Skeletal muscle tissue (tissue), 4 donors: ENCODE data around the gene GNRHR. TPM values are rescaled to one million over a fixed set of nuclear protein-coding genes. Genes with fewer than 3 reads are reported as not detected.
"Not testable (repeated sequence)": the region's sequence is repeated elsewhere in the genome, so short reads cannot be mapped to it uniquely, and the experiment has no call there.

Experiments
- H3K27ac ChIP-seq: one replicate; pipeline ENCODE4 v1.7.0; 2013; ENCODE audit warnings: mild to moderate bottlenecking, low read depth, low read length, inconsistent platforms
- H3K27me3 ChIP-seq, 3 donors: one replicate each; pipeline ENCODE4 v1.7.0; 2013; ENCODE audit warnings: low read length in 3 of 3; ENCODE audit not compliant: control insufficient read depth in 3 of 3, insufficient read depth in 3 of 3
- H3K36me3 ChIP-seq, 3 donors: one replicate each; pipeline ENCODE4 v1.7.0; 2013; ENCODE audit warnings: low read length in 3 of 3; ENCODE audit not compliant: control insufficient read depth in 3 of 3, insufficient read depth in 3 of 3
- H3K4me1 ChIP-seq, 3 donors: one replicate each; pipeline ENCODE4 v1.7.0; 2013; ENCODE audit warnings: low read length in 3 of 3, mild to moderate bottlenecking in 3 of 3; ENCODE audit not compliant: control insufficient read depth in 3 of 3, insufficient read depth in 3 of 3
- H3K4me3 ChIP-seq, 3 donors: one replicate each; pipeline ENCODE4 v1.7.0; 2013; ENCODE audit warnings: low read length in 3 of 3
- H3K9ac ChIP-seq, 3 donors: one replicate each; pipeline ENCODE4 v1.7.0; 2013; ENCODE audit warnings: low read length in 3 of 3, mild to moderate bottlenecking in 3 of 3, moderate library complexity in 2 of 3, low read depth in 1 of 3
- H3K9me3 ChIP-seq, 3 donors: one replicate each; pipeline ENCODE4 v1.7.0; 2013; ENCODE audit warnings: low read length in 3 of 3; ENCODE audit not compliant: control insufficient read depth in 3 of 3
- total RNA-seq: library from RNA; depleted of rRNA; stranded (reverse); fragments of >200 nt; gene quantifications from one replicate; pipeline ENCODE4 v1.2.3, GENCODE V29; 2014
- donor health status: Osteomylitis.

The GNRHR gene
- total RNA-seq, 1 donor from 2014 or later, result not detected

DNA sequence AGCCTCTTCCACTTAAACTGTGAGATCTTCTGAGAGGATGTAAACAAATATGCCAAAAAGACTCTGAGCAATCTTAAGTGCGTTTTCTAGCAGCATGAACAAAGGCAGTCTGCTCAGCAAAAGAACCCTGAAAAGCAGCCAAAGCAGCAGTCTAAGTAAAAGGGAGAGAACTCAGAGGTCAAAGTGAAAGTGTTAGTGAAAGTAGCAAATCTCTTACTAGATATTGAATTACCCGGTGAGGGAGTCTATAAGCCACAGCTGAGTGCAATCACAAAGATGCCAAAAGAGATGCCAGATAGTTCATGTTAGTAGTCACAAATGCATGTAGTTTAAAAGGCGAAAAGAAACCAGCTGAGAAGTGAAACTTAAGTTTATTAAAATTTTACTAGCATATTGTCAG lies 7.9 kb upstream of the GNRHR start:
- Histone ChIP-seq H3K36me3 (no peaks in the 10 kb centered on the region), H3K9ac (no peak overlapping the region), H3K27me3 (no peaks in the 10 kb centered on the region), H3K9me3 (no peaks in the 10 kb centered on the region), H3K4me1 (peaks cover 0 to 3% (median 0%) of the 10 kb centered on the region in 3 donors), H3K27ac (no peak overlapping the region), H3K4me3 (no peak overlapping the region)

DNA sequence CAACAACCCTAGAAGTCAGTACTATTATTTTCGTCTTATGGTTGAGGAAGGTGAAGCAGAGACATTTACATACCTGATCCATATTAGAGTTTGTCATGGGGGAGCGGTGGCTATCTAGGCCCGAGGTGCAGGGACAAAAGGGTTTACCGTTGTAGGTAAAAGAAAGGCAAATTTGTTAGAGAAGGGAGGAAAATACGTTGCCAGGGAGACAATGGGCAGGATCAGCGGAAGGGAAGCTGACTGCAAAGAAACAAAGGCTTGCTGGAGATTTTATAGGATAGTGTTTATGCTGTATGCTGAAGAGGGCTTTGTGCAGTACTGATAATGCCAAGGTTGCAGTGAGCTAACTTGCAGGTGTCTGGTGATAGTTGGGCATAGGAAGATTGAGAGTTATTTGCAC lies 2.8 kb upstream of the GNRHR start:
- not testable (repeated sequence) for H3K36me3 ChIP-seq, H3K4me1 ChIP-seq, H3K9ac ChIP-seq, H3K9me3 ChIP-seq, H3K27me3 ChIP-seq, H3K4me3 ChIP-seq, H3K27ac ChIP-seq

DNA sequence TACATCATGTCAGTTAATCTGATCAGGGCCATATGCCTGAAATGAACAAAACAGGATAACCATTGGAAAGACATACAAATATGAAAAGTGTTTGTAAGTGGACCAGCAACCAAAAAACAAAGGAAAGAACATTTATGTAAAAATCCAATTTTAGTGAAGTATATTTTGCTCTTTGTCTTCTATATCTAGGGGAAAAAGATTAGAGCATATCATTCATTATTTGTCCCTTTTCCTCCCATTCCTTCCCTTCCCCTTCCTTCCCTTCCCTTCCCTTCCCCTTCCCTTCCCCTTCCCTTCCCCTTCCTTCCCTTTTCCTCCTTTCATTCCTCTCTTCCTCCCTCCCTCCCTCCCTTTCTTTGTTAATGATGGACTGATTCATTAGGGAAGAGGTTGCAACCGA lies 1.8 kb upstream of the GNRHR start:
- Histone ChIP-seq H3K4me1 (no peaks in the 10 kb centered on the region), H3K9me3 (no peaks in the 10 kb centered on the region), H3K27ac (no peak overlapping the region), H3K4me3 (no peak overlapping the region), H3K36me3 (no peaks in the 10 kb centered on the region), H3K9ac (no peak overlapping the region), H3K27me3 (no peaks in the 10 kb centered on the region)

DNA sequence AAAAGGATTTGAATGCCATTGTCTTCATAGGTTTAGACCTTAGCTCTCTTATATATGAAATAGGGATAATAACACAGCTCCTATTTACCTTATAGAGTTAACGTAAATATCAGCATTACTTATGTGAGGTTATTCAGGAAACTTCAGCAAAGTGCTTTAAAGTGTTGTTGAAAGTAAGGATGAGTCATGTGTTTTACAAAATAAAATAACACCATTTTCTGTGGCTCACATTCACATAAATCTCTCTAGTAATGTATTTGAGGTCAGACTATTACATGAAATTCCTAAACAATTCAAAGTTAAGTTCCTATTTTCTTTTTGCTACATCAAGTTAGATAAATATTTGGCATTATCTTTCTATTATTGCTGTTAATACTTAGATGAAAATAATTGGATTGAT lies 2.9 kb downstream of the GNRHR start:
- no peak overlapping the region for H3K27ac ChIP-seq
- no peaks in the 10 kb centered on the region for H3K36me3 ChIP-seq
- H3K4me3 ChIP-seq, result no peak overlapping the region
- no peaks in the 10 kb centered on the region for H3K4me1 ChIP-seq
- H3K27me3 ChIP-seq, result no peaks in the 10 kb centered on the region
- H3K9ac ChIP-seq, result no peak overlapping the region
- H3K9me3 ChIP-seq, result no peaks in the 10 kb centered on the region

DNA sequence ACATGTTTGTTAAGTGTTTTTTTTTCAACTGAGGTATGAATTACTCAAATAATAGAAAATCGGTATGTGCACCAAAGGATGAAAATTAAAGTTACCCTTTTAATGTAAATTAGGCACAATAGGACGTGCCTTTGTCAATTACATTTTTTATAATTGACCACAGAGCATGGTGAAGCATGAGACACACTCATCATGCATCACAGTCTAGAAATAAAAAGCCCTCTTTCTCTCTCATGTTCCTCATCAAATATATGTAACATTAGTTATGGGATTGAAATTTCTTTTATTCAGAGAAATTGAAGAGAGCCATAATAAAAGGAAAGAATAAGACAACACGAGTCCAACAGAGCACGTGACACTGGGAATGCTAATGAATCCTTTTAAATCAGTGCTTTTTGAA lies 3.5 kb downstream of the GNRHR start:
- Histone ChIP-seq H3K9ac (no peak overlapping the region), H3K36me3 (no peaks in the 10 kb centered on the region), H3K4me1 (no peaks in the 10 kb centered on the region), H3K27me3 (no peaks in the 10 kb centered on the region), H3K27ac (no peak overlapping the region), H3K4me3 (no peak overlapping the region), H3K9me3 (no peaks in the 10 kb centered on the region)

DNA sequence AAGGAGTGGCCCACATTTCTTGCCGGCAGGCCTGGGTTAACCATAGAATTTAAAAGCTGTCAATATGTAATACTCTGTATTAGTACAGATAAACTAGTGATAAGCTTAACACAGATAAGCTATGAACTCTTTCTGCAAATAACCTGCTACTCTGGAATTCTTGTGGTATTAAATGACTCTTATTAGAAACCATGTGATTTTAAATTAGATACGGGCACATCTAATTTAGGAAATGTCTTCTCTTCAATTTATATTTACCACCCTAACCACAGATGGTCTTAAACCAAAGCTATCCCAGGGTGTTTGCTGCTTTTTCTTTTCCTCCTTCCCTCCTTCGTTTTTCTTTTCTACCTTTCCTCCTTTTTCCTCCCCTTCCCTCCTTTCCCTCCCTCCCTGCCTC lies 4.9 kb downstream of the GNRHR start:
- Histone ChIP-seq H3K4me3 (no peak overlapping the region), H3K36me3 (no peaks in the 10 kb centered on the region), H3K27ac (no peak overlapping the region), H3K27me3 (no peaks in the 10 kb centered on the region), H3K9ac (no peak overlapping the region), H3K9me3 (no peaks in the 10 kb centered on the region), H3K4me1 (no peaks in the 10 kb centered on the region)

DNA sequence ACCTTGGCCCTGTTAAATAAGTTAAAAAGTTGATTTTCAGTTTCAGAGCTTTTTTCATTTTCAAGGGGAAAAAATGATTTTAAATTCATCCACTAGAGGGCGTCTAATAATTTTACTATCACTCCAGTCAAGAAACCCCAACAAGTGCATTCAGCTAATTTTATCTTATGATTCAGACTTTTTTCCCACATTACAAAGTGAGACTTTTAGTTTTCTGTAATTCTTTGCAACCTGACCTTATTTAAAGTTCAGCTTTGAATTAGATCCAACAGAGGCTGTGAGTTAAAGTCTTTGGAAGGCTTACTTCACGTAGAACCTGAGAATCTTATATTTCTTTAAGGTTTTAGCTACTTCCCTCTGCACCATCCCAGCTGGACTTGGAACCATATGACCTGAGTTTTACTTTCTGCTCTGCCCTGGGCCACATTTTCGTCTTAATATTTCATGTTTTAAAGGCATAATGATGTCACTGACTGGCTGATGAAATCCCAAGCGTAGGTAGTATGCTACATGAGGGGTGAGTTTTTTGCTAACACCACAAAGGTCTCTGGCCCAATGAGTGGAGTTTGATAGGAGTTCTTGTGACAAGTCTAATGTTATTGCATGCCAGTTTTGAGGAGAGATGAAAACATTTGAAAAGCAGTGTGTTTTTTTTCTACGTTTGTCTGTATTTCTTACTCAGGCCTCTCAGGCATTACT lies 7.2 kb downstream of the GNRHR start:
- H3K9me3 ChIP-seq, result no peaks in the 10 kb centered on the region
- no peaks in the 10 kb centered on the region for H3K4me1 ChIP-seq
- no peaks in the 10 kb centered on the region for H3K36me3 ChIP-seq
- H3K27me3 ChIP-seq, result no peaks in the 10 kb centered on the region
- no peak overlapping the region for H3K4me3 ChIP-seq
- no peak overlapping the region for H3K9ac ChIP-seq
- H3K27ac ChIP-seq, result no peak overlapping the region

DNA sequence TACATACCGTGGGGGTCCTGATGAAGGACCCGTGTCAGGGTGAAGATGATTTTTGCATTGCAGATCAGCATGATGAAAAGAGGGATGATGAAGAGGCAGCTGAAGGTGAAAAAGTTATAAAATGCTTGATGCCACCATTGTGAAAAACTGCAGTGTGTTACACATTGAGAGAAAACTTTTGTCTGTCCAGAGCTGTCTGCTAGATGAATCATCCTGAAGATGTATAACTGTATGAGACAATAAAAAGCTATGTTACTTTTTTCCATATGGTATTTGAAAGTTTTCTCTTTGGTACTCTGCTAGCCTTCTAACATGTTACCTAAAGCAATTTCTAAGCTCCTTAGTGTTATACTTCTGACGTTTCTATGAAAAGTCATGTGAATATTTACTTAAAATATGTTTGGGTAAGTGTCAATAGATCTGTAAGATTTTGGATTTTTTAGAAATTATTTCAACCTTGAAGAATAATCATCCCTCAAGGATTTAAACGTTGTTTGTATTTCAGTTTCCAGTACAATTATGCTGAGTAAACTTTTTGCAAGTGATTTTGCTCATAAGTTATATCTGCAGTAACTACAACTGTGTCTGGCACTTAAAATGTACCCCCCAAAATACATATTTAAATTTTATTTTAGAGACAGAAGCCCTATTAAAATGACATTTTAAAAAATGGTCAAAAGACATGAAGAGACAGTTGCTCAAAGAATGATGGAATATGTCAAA lies 9.5 kb downstream of the GNRHR start:
- Histone ChIP-seq H3K4me1 (no peaks in the 10 kb centered on the region), H3K27ac (no peak overlapping the region), H3K4me3 (no peak overlapping the region), H3K9me3 (no peaks in the 10 kb centered on the region), H3K27me3 (no peaks in the 10 kb centered on the region), H3K36me3 (no peaks in the 10 kb centered on the region), H3K9ac (no peak overlapping the region)

DNA sequence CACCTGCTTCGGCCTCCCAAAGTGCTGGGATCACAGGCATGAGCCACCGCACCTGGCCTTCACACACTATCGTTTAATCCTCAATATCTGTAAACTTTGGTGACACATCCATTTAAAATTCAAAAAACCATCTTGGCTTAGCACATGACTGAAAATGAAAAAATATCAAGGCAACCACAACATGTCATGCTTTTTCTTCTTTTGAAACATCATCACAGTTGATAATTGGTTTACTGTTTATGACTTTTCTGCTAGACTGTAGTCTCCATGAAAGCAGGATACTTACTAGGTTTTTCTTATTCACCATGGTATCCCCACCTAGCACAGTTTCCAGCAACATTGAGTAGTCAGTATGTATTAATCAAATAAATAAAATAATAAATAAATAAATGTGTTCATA lies 11.0 kb downstream of the GNRHR start:
- no peak overlapping the region for H3K4me3 ChIP-seq
- H3K27me3 ChIP-seq, result no peaks in the 10 kb centered on the region

DNA sequence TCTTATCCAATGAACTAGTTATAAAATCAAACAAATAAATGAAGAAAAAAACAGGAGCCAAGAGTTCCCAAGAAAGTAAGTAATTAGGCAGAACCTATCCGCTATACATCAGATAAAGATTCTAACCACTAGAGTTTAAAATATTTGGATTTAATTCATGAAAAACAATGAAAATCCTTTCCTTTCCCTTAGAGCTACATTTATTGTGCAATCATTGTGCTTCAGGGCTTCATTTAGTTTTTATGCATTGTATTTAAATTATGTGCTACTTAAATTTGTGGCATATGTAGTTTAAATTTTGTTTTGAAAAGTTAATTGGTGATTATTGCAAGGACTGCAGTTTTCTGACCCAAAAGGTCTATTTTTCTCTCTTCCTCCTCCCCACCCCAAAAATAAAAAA lies 17.9 kb downstream of the GNRHR start:
- Histone ChIP-seq H3K9ac (no peak overlapping the region), H3K4me1 (no peaks in the 10 kb centered on the region), H3K27me3 (no peaks in the 10 kb centered on the region), H3K9me3 (no peaks in the 10 kb centered on the region), H3K4me3 (no peak overlapping the region), H3K36me3 (peaks cover 0 to 3% (median 0%) of the 10 kb centered on the region in 3 donors), H3K27ac (no peak overlapping the region)

More for the DNA sequence above, 11.0 kb downstream of the GNRHR start:
- Histone ChIP-seq H3K9me3 (no peaks in the 10 kb centered on the region), H3K9ac (no peak overlapping the region), H3K27ac (no peak overlapping the region), H3K4me1 (no peaks in the 10 kb centered on the region), H3K36me3 (no peaks in the 10 kb centered on the region)
